Measurements from ENCODE around the gene HCAR1.

GRCh38 chr12:122747224-122748135 is 16.8 kb upstream of the HCAR1 start:
- TF ChIP-seq POLR2A (IDR thresholded peaks at IDR 0.05): no peak
- no peak for TF ChIP-seq CTCF (IDR thresholded peaks at IDR 0.05)
